Tibial artery (tissue), 4 donors: Measurements from ENCODE around the gene BTN3A1.
"Not testable (repeated sequence)": the region's sequence is repeated elsewhere in the genome, so short reads cannot be mapped to it uniquely, and the experiment has no call there.

Source experiments
- DNase-seq, 2 donors: peaks; one replicate each; pipeline ENCODE4 v3.0.0-alpha.2; 2019
- H3K27ac ChIP-seq, 2 donors: fragments of 200-600 bp; sonication (generic) in 1 of 2; 1 replicate in 1 of 2; 2 replicates in 1 of 2; pipeline ENCODE4 v1.5.1; 2018 to 2019; ENCODE audit warnings: mild to moderate bottlenecking in 1 of 2
- H3K27me3 ChIP-seq, 2 donors: fragments of 200-600 bp; sonication (generic) in 1 of 2; one replicate each; pipeline versions ENCODE4 v1.5.1 to v1.6.0; 2016 to 2019
- H3K36me3 ChIP-seq, 3 donors: fragments of 200-600 bp; sonication (generic) in 2 of 3; one replicate each; pipeline ENCODE4 v1.5.1; 2016 to 2019; ENCODE audit warnings: mild to moderate bottlenecking in 2 of 3
- H3K4me1 ChIP-seq, 4 donors: fragments of 200-600 bp; sonication (generic) in 2 of 4; 1 replicate in 3 of 4; 2 replicates in 1 of 4; pipeline ENCODE4 v1.5.1; 2016 to 2019
- H3K4me3 ChIP-seq, 2 donors: fragments of 200-600 bp; sonication (generic) in 1 of 2; 1 replicate in 1 of 2; 2 replicates in 1 of 2; pipeline ENCODE4 v1.5.1; 2018 to 2019; ENCODE audit warnings: mild to moderate bottlenecking in 2 of 2
- H3K9me3 ChIP-seq, 3 donors: fragments of 200-600 bp; sonication (generic) in 1 of 3; one replicate each; pipeline ENCODE4 v1.5.1; 2016 to 2019
- intact Hi-C: fragments of 100-400 bp; cut with DNase I; formaldehyde crosslinking; loops from one replicate; pipeline ENCODE4 v1.15.0; 2023; ENCODE audit warnings: low total_unique reads
- TF ChIP-seq, protein P1 (sequence below), 2 experiments: fragments of 200-600 bp in 1 of 2; fragments of 450-650 bp in 1 of 2; IDR thresholded peaks; one replicate each; pipeline ENCODE4 v1.5.1; 2017 to 2019; ENCODE audit warnings: antibody characterized with exemption in 2 of 2, mild to moderate bottlenecking in 1 of 2, moderate library complexity in 1 of 2

The BTN3A1 gene

DNA sequence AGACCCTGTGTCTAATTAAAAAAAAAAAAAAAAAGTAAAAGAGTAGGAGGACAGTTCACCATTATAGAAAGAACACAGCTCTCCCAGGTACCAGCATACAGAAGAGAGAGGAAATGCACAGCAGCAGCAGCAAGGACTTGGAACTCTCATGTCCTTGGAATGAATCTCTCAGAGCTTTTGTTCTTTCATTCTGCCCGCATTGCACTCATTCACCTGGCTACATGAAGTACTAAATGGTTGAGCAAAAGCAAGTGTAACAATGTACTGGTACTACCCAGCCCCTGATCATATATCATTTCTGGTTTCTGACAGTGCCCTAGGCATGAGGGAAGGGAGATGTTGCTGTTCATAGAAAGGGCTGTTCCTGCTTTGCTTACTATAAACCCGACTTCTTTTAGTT lies 26.1 kb downstream of the BTN3A1 start:
- Histone ChIP-seq H3K9me3 (no peaks in the 10 kb centered on the region), H3K27ac (no peak overlapping the region), H3K4me1 (peaks cover 0 to 38% (median 20%) of the 10 kb centered on the region in 4 donors), H3K27me3 (no peaks in the 10 kb centered on the region), H3K36me3 (peaks cover 0 to 41% (median 32%) of the 10 kb centered on the region in 3 donors), H3K4me3 (no peak overlapping the region)
- intact Hi-C loops: no loop called here
- TF ChIP-seq, protein P1, sequence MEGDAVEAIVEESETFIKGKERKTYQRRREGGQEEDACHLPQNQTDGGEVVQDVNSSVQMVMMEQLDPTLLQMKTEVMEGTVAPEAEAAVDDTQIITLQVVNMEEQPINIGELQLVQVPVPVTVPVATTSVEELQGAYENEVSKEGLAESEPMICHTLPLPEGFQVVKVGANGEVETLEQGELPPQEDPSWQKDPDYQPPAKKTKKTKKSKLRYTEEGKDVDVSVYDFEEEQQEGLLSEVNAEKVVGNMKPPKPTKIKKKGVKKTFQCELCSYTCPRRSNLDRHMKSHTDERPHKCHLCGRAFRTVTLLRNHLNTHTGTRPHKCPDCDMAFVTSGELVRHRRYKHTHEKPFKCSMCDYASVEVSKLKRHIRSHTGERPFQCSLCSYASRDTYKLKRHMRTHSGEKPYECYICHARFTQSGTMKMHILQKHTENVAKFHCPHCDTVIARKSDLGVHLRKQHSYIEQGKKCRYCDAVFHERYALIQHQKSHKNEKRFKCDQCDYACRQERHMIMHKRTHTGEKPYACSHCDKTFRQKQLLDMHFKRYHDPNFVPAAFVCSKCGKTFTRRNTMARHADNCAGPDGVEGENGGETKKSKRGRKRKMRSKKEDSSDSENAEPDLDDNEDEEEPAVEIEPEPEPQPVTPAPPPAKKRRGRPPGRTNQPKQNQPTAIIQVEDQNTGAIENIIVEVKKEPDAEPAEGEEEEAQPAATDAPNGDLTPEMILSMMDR (IDR thresholded peaks at IDR 0.05): no peak
- DNase-seq: no peak

GRCh38 chr6:26430787-26431186 lies 28.7 kb downstream of the BTN3A1 start:
- intact Hi-C loops: loop anchor here (10.0 kb wide), 1 partner anchor 66 kb away; the partner anchor contains the start of gene BTN3A2
- peaks cover 0 to 41% (median 30%) of the 10 kb centered on the region in 3 donors for H3K36me3 ChIP-seq
- H3K9me3 ChIP-seq: no peaks in the 10 kb centered on the region
- no peak for DNase-seq
- TF ChIP-seq, protein P1 (IDR thresholded peaks at IDR 0.05): no peak
- H3K27me3 ChIP-seq: no peaks in the 10 kb centered on the region
- no peak overlapping the region for H3K4me3 ChIP-seq
- peaks cover 0 to 27% (median 14%) of the 10 kb centered on the region in 4 donors for H3K4me1 ChIP-seq
- H3K27ac ChIP-seq: peak overlapping the region; percentile 71

DNA sequence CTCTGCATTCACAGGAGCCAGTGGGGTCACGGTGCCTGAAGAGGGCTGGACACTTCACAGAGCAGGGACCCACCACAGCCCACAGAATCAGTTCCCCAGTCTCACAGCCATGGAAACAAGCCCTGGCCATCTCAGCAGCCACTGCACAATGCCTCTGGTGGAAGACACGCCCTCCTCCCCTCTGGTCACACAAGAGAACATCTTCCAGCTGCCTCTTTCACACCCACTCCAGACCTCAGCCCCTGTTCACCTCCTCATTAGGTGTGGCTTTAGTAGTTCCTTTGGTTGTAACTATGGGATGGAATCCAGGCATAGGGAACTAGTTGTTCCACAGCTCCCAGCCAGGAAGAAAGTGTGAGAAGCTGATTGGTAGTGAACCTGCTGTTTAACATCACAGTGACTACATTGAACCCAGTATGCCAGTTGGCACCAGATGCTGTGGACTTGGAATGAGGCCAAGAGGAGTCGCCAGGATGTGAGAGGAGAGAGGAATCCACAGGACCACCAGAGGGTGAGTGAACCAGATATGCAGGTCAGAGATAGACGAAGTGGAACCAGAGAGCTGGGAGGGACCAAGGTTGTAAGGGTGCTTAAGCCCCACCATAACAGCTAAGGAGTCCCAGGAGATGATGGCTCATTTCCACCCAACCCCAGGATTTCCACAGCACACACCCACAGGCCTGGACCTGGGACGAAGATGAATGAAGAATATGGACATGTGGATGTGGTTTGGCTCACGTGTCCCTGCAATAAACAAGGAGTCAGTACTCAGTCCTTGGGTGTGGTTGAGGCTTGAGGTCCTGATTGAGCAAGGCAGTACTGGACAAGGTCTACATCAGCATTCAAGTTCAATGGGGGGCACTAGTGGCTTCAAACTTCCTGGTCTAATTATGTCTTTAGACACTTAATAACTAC lies 29.4 kb downstream of the BTN3A1 start:
- peaks cover 0 to 35% (median 24%) of the 10 kb centered on the region in 3 donors for H3K36me3 ChIP-seq
- H3K4me3 ChIP-seq: no peak overlapping the region
- H3K4me1 ChIP-seq: peaks cover 0 to 27% (median 14%) of the 10 kb centered on the region in 4 donors
- H3K27me3 ChIP-seq: no peaks in the 10 kb centered on the region
- no peaks in the 10 kb centered on the region for H3K9me3 ChIP-seq
- peak overlapping the region; percentile 71 for H3K27ac ChIP-seq
- intact Hi-C loops: loop anchor here (10.0 kb wide), 1 partner anchor 67 kb away; the partner anchor contains the start of gene BTN3A2
- peak; percentile 67 to 74 for DNase-seq
- TF ChIP-seq, protein P1 (IDR thresholded peaks at IDR 0.05): no peak

DNA sequence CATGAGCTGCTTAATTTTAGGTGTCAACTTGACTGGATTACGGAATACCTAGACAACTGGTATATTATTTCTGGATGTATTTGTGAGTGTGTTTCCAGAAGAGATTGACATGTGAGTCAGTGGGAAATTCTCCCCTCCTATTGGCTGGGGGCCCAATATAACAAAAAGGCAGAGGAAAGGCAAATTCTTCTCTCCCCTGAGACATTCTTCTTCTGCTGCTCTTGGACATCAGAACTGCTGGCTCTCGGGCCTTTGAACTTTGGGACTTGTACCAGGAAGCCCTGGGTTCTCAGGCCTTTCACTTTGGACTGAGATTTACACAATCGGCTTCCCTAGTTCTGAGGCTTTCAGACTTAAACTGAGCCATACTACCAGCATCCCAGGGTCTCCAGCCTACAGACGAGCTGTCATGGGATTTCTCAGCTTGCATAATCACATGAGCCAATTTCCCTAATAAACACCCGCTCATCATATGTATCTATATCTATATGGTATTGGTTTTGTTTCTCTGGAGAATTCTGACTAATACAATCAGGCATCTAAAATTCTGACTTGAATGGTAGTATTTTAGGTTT lies 30.6 kb downstream of the BTN3A1 start:
- Histone ChIP-seq H3K4me3 (no peak overlapping the region), H3K9me3 (no peaks in the 10 kb centered on the region), H3K4me1 (peaks cover 0 to 27% (median 14%) of the 10 kb centered on the region in 4 donors), H3K27ac (peak overlapping the region; percentile 71), H3K27me3 (no peaks in the 10 kb centered on the region), H3K36me3 (peaks cover 0 to 25% (median 14%) of the 10 kb centered on the region in 3 donors)
- TF ChIP-seq, protein P1 (IDR thresholded peaks at IDR 0.05): no peak
- intact Hi-C loops: loop anchor here (10.0 kb wide), 1 partner anchor 68 kb away; the partner anchor contains the start of gene BTN3A2
- DNase-seq: peak in 1 of 2 donors; percentile 28

GRCh38 chr6:26433680-26434079 lies 31.6 kb downstream of the BTN3A1 start:
- not testable (repeated sequence) for H3K27me3 ChIP-seq, H3K4me3 ChIP-seq, H3K9me3 ChIP-seq, DNase-seq
- H3K36me3 ChIP-seq: peaks cover 0 to 16% (median 6%) of the 10 kb centered on the region in 3 donors
- H3K27ac ChIP-seq: peak overlapping the region in 1 of 2 donors; percentile 71
- intact Hi-C loops: loop anchor here (10.0 kb wide), 1 partner anchor 69 kb away; the partner anchor contains the start of gene BTN3A2
- H3K4me1 ChIP-seq: peaks cover 0 to 27% (median 14%) of the 10 kb centered on the region in 4 donors
